ENCODE measurements around the gene CKMT2.

CKMT2 gene

GRCh38 chr5:81219389-81219788 is 13.7 kb upstream of the CKMT2 start:
- no peak for DNase-seq

- DNase-seq, result no peak
These were observed 10.8 kb upstream of the CKMT2 start for GRCh38 chr5:81222285-81222684.

GRCh38 chr5:81225463-81225862 is 7.7 kb upstream of the CKMT2 start:
- DNase-seq, result no peak

- DNase-seq, result no peak
These were observed 6.8 kb upstream of the CKMT2 start for GRCh38 chr5:81226286-81226685.

GRCh38 chr5:81226949-81227348 is 6.2 kb upstream of the CKMT2 start:
- DNase-seq, result no peak

- DNase-seq, result no peak
These were observed 5.0 kb upstream of the CKMT2 start for GRCh38 chr5:81228084-81228483.

GRCh38 chr5:81230416-81230815 is 2.7 kb upstream of the CKMT2 start:
- DNase-seq, result no peak

GRCh38 chr5:81232464-81233079 is 550 bp upstream of the CKMT2 start:
- no peak for DNase-seq

- no peak for DNase-seq
These were observed 1.2 kb downstream of the CKMT2 start for GRCh38 chr5:81234299-81234698.

GRCh38 chr5:81234801-81235200 is 1.7 kb downstream of the CKMT2 start:
- DNase-seq, result no peak

- DNase-seq, result no peak
These were observed 2.4 kb downstream of the CKMT2 start for GRCh38 chr5:81235287-81236072.

GRCh38 chr5:81238460-81238859 is 5.3 kb downstream of the CKMT2 start:
- no peak for DNase-seq

GRCh38 chr5:81239613-81240012 is 6.5 kb downstream of the CKMT2 start:
- no peak for DNase-seq

GRCh38 chr5:81241001-81241400 is 7.9 kb downstream of the CKMT2 start:
- no peak for DNase-seq

GRCh38 chr5:81241961-81242648 is 9.0 kb downstream of the CKMT2 start:
- DNase-seq, result no peak

GRCh38 chr5:81242906-81243436 is 9.8 kb downstream of the CKMT2 start:
- DNase-seq, result no peak

- DNase-seq, result no peak
These were observed 11.3 kb downstream of the CKMT2 start for GRCh38 chr5:81244451-81244850.

GRCh38 chr5:81245871-81246235 is 12.7 kb downstream of the CKMT2 start:
- no peak for DNase-seq

- no peak for DNase-seq
These were observed 13.6 kb downstream of the CKMT2 start for GRCh38 chr5:81246697-81247096.

GRCh38 chr5:81247441-81247972 is 14.4 kb downstream of the CKMT2 start:
- no peak for DNase-seq

GRCh38 chr5:81249240-81249639 is 16.1 kb downstream of the CKMT2 start:
- no peak for DNase-seq

GRCh38 chr5:81250004-81250403 is 16.9 kb downstream of the CKMT2 start:
- DNase-seq, result no peak

- no peak for DNase-seq
These were observed 18.8 kb downstream of the CKMT2 start for GRCh38 chr5:81251922-81252321.

- DNase-seq, result no peak
These were observed 19.8 kb downstream of the CKMT2 start for GRCh38 chr5:81252904-81253303.
